OCI-LY1 (cell line): Measurements from ENCODE around the gene VWA3B.

ENCODE experiments used
- H2AFZ ChIP-seq: fragments of 200-600 bp; sonication (generic), shearing (Covaris generic); 2 replicates; pipeline ENCODE4 v1.6.0; 2014; ENCODE audit warnings: antibody characterized with exemption, mild to moderate bottlenecking, low read length
- H3F3A ChIP-seq: fragments of 200-600 bp; sonication (generic), shearing (Covaris generic); 2 replicates; pipeline ENCODE4 v1.6.0; 2014; ENCODE audit warnings: mild to moderate bottlenecking, antibody characterized with exemption, low read length, moderate library complexity; ENCODE audit not compliant: insufficient read depth
- H3K27ac ChIP-seq: fragments of 200-600 bp; sonication (generic); 2 replicates; pipeline ENCODE4 v1.5.1; 2014; ENCODE audit warnings: low read length, mixed run types, mild to moderate bottlenecking, low read depth; ENCODE audit not compliant: poor library complexity, severe bottlenecking
- H3K27me3 ChIP-seq: fragments of 200-600 bp; sonication (generic); 2 replicates; pipeline ENCODE4 v1.6.0; 2014; ENCODE audit warnings: antibody characterized with exemption, mild to moderate bottlenecking, low read length, moderate library complexity; ENCODE audit not compliant: insufficient read depth
- H3K36me3 ChIP-seq: fragments of 200-600 bp; sonication (generic); 2 replicates; pipeline ENCODE4 v1.6.1; 2014; ENCODE audit warnings: mild to moderate bottlenecking, antibody characterized with exemption, low read length, moderate library complexity, mixed read lengths; ENCODE audit not compliant: insufficient read depth
- H3K4me1 ChIP-seq: fragments of 200-600 bp; sonication (generic); 2 replicates; pipeline ENCODE4 v1.5.1; 2014; ENCODE audit warnings: mild to moderate bottlenecking, low read length, moderate library complexity; ENCODE audit not compliant: insufficient read depth, severe bottlenecking
- H3K4me2 ChIP-seq: fragments of 200-600 bp; sonication (generic), shearing (Covaris generic); 2 replicates; pipeline ENCODE4 v1.6.1; 2014; ENCODE audit warnings: low read length
- H3K4me3 ChIP-seq: fragments of 200-600 bp; sonication (generic); 2 replicates; pipeline ENCODE4 v1.5.1; 2014; ENCODE audit warnings: low read length, low read depth, mild to moderate bottlenecking, mixed read lengths; ENCODE audit not compliant: poor library complexity, severe bottlenecking
- H3K79me2 ChIP-seq: fragments of 200-600 bp; shearing (Covaris generic); 2 replicates; pipeline ENCODE4 v1.6.1; 2016; ENCODE audit warnings: mixed run types, low read length, mixed read lengths; ENCODE audit not compliant: insufficient read depth
- H3K9ac ChIP-seq: fragments of 200-600 bp; sonication (generic), shearing (Covaris generic); 2 replicates; pipeline ENCODE4 v1.6.1; 2014; ENCODE audit warnings: mild to moderate bottlenecking, low read length, mixed read lengths
- H3K9me2 ChIP-seq: fragments of 200-600 bp; sonication (generic), shearing (Covaris generic); 2 replicates; pipeline ENCODE4 v1.6.1; 2014; ENCODE audit warnings: low read depth, mild to moderate bottlenecking, low read length, mixed read lengths
- H3K9me3 ChIP-seq: fragments of 200-600 bp; shearing (Covaris generic); 2 replicates; pipeline ENCODE4 v1.6.1; 2014; ENCODE audit warnings: low read length, mixed read lengths
- H4K20me1 ChIP-seq: fragments of 200-600 bp; sonication (generic), shearing (Covaris generic); 2 replicates; pipeline ENCODE4 v1.6.0; 2016; ENCODE audit warnings: mild to moderate bottlenecking, low read length; ENCODE audit not compliant: insufficient read depth
- EZH2 ChIP-seq: fragments of 200-600 bp; sonication (generic), shearing (Covaris generic); IDR thresholded peaks from 2 replicates; pipeline ENCODE4 v1.8.0; 2017; ENCODE audit warnings: borderline replicate concordance, mixed run types, mild to moderate bottlenecking, antibody characterized with exemption, low read length, moderate library complexity, mixed read lengths
- TF ChIP-seq, protein P1 (sequence below): fragments of 200-600 bp; sonication (generic), shearing (Covaris generic); IDR thresholded peaks from 2 replicates; pipeline ENCODE4 v1.5.1; 2017; ENCODE audit warnings: mild to moderate bottlenecking, antibody characterized with exemption, low read length, moderate library complexity, mixed read lengths

Gene VWA3B

DNA sequence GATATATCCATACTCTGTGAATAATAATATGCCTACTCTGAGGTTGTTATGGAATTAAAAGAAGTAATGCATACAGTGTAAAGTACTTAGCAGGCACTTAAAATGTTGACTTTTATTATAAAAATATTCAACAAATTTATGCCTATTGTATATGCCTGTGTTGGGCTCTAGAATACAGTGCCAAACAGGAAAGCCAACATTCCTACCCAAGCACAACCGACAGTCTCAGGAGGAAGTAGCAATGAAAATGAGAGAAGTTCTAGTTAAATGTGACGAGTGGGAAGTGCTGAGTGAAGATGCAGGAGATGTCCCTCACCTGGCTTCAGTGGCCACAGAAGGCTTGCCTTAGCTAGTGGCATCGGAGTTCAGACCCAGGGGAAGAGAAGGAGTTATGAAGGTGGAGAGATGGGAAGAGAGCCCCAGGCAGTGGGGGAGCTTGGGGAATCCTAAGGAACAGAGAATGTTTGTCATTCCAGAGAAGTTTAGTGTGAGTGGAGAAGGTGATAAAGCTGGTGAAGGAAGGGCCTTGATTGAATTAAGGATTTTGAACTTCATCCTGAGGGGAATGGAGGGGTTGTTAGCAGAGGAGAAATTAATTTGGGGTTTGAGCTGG, 153.9 kb downstream of the VWA3B start:
- H2AFZ ChIP-seq, result no peak overlapping the region

DNA sequence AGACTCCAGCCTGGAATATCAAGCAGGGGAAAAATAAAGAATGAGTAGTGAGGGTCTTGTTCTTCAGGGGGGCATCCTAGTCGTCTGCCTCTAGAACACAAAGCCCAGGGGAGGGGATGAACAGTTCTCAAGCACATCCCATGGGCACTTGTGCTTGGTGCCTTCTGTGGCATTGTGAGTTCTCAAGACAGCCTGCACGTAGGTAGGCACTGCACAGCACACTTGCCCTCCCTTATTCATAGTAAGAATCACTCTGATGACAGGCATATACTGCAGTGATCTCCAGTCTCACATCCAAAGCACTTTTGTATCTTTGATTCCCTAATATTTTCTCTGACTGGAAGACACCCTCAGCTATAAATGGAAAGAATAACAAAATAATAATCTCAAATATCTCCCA, 154.6 kb downstream of the VWA3B start:
- Histone ChIP-seq H3K4me2 (no peak overlapping the region), H3K9me3 (no peaks in the 10 kb centered on the region), H2AFZ (no peak overlapping the region), H4K20me1 (no peaks in the 10 kb centered on the region), H3K4me1 (no peaks in the 10 kb centered on the region), H3K36me3 (no peaks in the 10 kb centered on the region), H3K9ac (no peak overlapping the region), H3K79me2 (no peaks in the 10 kb centered on the region), H3K9me2 (no peaks in the 10 kb centered on the region), H3K27ac (no peak overlapping the region), H3F3A (no peaks in the 10 kb centered on the region), H3K27me3 (no peaks in the 10 kb centered on the region), H3K4me3 (no peak overlapping the region)
- TF ChIP-seq, protein P1, sequence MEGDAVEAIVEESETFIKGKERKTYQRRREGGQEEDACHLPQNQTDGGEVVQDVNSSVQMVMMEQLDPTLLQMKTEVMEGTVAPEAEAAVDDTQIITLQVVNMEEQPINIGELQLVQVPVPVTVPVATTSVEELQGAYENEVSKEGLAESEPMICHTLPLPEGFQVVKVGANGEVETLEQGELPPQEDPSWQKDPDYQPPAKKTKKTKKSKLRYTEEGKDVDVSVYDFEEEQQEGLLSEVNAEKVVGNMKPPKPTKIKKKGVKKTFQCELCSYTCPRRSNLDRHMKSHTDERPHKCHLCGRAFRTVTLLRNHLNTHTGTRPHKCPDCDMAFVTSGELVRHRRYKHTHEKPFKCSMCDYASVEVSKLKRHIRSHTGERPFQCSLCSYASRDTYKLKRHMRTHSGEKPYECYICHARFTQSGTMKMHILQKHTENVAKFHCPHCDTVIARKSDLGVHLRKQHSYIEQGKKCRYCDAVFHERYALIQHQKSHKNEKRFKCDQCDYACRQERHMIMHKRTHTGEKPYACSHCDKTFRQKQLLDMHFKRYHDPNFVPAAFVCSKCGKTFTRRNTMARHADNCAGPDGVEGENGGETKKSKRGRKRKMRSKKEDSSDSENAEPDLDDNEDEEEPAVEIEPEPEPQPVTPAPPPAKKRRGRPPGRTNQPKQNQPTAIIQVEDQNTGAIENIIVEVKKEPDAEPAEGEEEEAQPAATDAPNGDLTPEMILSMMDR, result no peak
- no peak for TF ChIP-seq EZH2

More for the DNA sequence above, 153.9 kb downstream of the VWA3B start:
- Histone ChIP-seq H3K4me2 (no peak overlapping the region), H3K27ac (no peak overlapping the region), H3K27me3 (no peaks in the 10 kb centered on the region), H3K9me2 (no peaks in the 10 kb centered on the region), H3K4me1 (no peaks in the 10 kb centered on the region), H4K20me1 (no peaks in the 10 kb centered on the region), H3K36me3 (no peaks in the 10 kb centered on the region), H3K9ac (no peak overlapping the region), H3K9me3 (no peaks in the 10 kb centered on the region), H3F3A (no peaks in the 10 kb centered on the region), H3K79me2 (no peaks in the 10 kb centered on the region), H3K4me3 (no peak overlapping the region)
- no peak for TF ChIP-seq EZH2
- TF ChIP-seq, protein P1, result no peak

DNA sequence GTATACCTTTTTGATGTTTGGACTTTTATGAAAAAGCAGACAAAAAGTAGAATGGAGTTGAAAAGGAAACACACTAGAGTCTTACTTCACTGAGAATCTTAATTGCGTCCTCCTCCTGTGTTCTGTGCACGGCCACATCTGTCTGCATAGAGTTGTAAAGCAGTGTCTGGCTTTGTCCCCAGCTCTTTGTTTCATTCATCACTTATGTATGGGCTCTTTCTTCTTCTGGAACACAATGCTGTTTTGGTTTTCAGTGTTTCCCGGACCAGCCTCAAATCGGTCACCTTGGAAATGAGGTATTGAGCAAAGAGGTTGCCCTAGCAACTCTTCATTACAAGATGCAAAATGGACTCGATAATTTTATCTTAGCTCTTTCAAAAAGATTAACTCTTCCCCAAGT, 155.0 kb downstream of the VWA3B start:
- H4K20me1 ChIP-seq, result no peaks in the 10 kb centered on the region
- H2AFZ ChIP-seq, result no peak overlapping the region
- no peaks in the 10 kb centered on the region for H3K27me3 ChIP-seq
- no peaks in the 10 kb centered on the region for H3K79me2 ChIP-seq
- H3K4me2 ChIP-seq, result no peak overlapping the region
- H3K36me3 ChIP-seq, result no peaks in the 10 kb centered on the region
- H3K27ac ChIP-seq, result no peak overlapping the region
- H3K9me3 ChIP-seq, result no peaks in the 10 kb centered on the region
- H3K4me3 ChIP-seq, result no peak overlapping the region
- no peak overlapping the region for H3K9ac ChIP-seq
- TF ChIP-seq, protein P1, result no peak
- TF ChIP-seq EZH2, result no peak
- no peaks in the 10 kb centered on the region for H3F3A ChIP-seq
- H3K4me1 ChIP-seq, result no peaks in the 10 kb centered on the region
- H3K9me2 ChIP-seq, result no peaks in the 10 kb centered on the region
